ENCODE results near the gene ZFR2. TPM values are rescaled to one million over a fixed set of nuclear protein-coding genes. Genes with fewer than 3 reads are reported as not detected.

ZFR2 gene
- total and polyA plus RNA-seq, 2 of the 8 experiments (the other 6 are each of a cell fraction or from before 2014, with no cell fraction given), result 14.5 to 28.4 TPM

DNA sequence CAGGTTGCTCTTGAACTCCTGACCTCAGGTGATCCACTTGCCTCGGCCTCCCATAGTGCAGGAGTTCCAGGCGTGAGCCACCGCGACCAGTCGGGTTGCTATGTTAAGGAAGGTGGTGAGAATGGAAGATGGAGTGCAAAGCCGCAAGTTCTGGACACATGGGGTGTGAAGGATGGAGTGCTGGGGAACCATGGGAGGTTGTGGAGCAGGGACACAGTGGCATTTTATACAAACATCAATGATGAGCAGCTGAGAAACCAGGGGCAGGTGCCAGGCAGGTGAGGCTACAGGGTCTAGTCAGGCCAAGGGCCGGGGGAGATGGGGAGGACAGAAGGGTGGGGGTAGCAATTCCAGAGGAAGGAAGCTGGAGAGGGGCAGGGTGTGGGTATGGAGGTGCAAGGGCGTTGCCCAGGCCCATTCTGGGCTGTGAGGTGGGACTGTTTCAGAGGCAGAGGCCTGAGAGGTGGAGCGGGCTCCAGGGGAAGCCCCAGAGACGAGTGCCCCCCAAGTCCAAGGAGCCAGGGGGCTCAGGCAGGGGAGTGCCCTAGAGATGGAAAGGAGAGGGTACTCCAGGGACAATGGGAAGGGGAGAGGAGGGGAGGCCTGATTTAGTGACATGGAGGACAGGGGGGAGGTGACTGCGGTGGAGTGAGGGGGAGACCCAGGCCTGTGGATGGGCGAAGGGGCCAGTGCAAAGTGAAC, 94.9 kb downstream of the ZFR2 start:
- Histone ChIP-seq H3K14ac (ENCODE audit: insufficient read length) (no peak overlapping the region), H3K9ac (replicated peaks in 1 of 4; ENCODE audit: extremely low read depth in 1 of 4, low read depth in 3 of 4, low read length in 3 of 4) (no peak overlapping the region; a peak in 1 of 7 replicates)
- POLR2A ChIA-PET (ENCODE audit: partially characterized antibody), result interaction anchor here (1.0 to 3.8 kb wide), 7 partner anchors 10 to 212 kb away, joined by 3 to 23 read pairs (median 5); partner anchors contain the start of genes EEF2, MATK and MRPL54

More for the DNA sequence above, 94.9 kb downstream of the ZFR2 start:
- H3K23me2 ChIP-seq (ENCODE audit: low read depth, low read length), result peaks cover 6% of the 10 kb centered on the region; the same call in 1 of the 2 replicates
- H3K4me1 ChIP-seq (replicated peaks in 1 of 4; ENCODE audit: control insufficient read depth in 3 of 4, insufficient read depth in 4 of 4, low read length in 3 of 4), result peaks cover 0 to 7% (median 2%) of the 10 kb centered on the region in 4 experiments; a peak in 2 of 7 replicates
- no peak overlapping the region for H2BK15ac ChIP-seq (ENCODE audit: low read length)
- DNase-seq (ENCODE audit: low read depth in 1 of 2, low spot score in 2 of 2) (no peak), FAIRE-seq (no peak)
- no peak overlapping the region for H2BK120ac ChIP-seq (replicated peaks; ENCODE audit: low read depth, low read length)
- 88% methylated on average over 11 of the region's 12 CpGs; no CpG with 5 or more reads in 1 of the 2 experiments for WGBS, 2 experiments (ENCODE audit: extremely low coverage in 1 of 2, insufficient coverage in 1 of 2, insufficient read length in 1 of 2, insufficient replicate concordance in 2 of 2, low coverage in 1 of 2, low lambda C conversion rate in 2 of 2, missing lambda C conversion rate in 1 of 2)
- no peak overlapping the region for H4K91ac ChIP-seq (replicated peaks; ENCODE audit: insufficient read length, low read length)
- H2AK5ac ChIP-seq (ENCODE audit: low read depth, low read length), result no peak overlapping the region
- no peak overlapping the region for H2AFZ ChIP-seq (ENCODE audit: low read length)
- H2BK20ac ChIP-seq (ENCODE audit: low read length), result no peak overlapping the region
- H3K23ac ChIP-seq (ENCODE audit: insufficient read length), result no peak overlapping the region
- no peak overlapping the region for H3K4me2 ChIP-seq (ENCODE audit: insufficient read depth in 1 of 2, low read depth in 2 of 2, low read length in 2 of 2)
- no peak overlapping the region for H3K4me3 ChIP-seq (ENCODE audit: extremely low read depth in 1 of 4, insufficient read depth in 2 of 4, low read depth in 3 of 4, low read length in 4 of 4)
- CTCF ChIA-PET (ENCODE audit: partially characterized antibody), result interaction anchor here (1.5 to 1.8 kb wide), 2 partner anchors 10 to 56 kb away, joined by 4 to 10 read pairs; no protein-coding TSS in a partner anchor
- H3K79me1 ChIP-seq (ENCODE audit: low read depth, low read length), result no peaks in the 10 kb centered on the region
- peaks cover 0 to 3% of the 10 kb centered on the region in 2 experiments for H4K20me1 ChIP-seq (replicated peaks in 1 of 2; ENCODE audit: control insufficient read depth in 1 of 2, insufficient read depth in 2 of 2, low read length in 2 of 2)
- H3K56ac ChIP-seq (replicated peaks; ENCODE audit: insufficient read length, low read depth, low read length), result no peak overlapping the region
- H3K18ac ChIP-seq (ENCODE audit: extremely low read depth, low read length), result no peak overlapping the region
- H3K4ac ChIP-seq (replicated peaks; ENCODE audit: insufficient read length, low read depth, low read length), result no peak overlapping the region
- no peaks in the 10 kb centered on the region for H3K36me3 ChIP-seq (ENCODE audit: control insufficient read depth in 2 of 4, insufficient read depth in 4 of 4, low read length in 3 of 4)
- no peak overlapping the region for H3K27ac ChIP-seq (ENCODE audit: low read depth, low read length)
- no peak overlapping the region for H4K5ac ChIP-seq (ENCODE audit: insufficient read length, low read depth, low read length)
- no peak for TF ChIP-seq SP1 (IDR thresholded peaks at IDR 0.05; ENCODE audit: low read depth, low read length)
- no peak overlapping the region for H2BK12ac ChIP-seq (ENCODE audit: low read depth, low read length)
- no peaks in the 10 kb centered on the region for H3K9me3 ChIP-seq (ENCODE audit: insufficient read depth in 2 of 2, low read depth in 1 of 2, low read length in 1 of 2)
- no peaks in the 10 kb centered on the region for H3K27me3 ChIP-seq (replicated peaks in 1 of 4; ENCODE audit: control insufficient read depth in 3 of 4, extremely low read depth in 1 of 4, insufficient read depth in 3 of 4, low read length in 3 of 4)
- H3K79me2 ChIP-seq (ENCODE audit: control insufficient read depth in 1 of 2, insufficient read depth in 2 of 2, low read length in 2 of 2), result no peaks in the 10 kb centered on the region
- H2BK5ac ChIP-seq (ENCODE audit: low read depth, low read length), result no peak overlapping the region
- peak overlapping the region; percentile 51; the same call in 1 of the 2 replicates for H4K8ac ChIP-seq (ENCODE audit: extremely low read depth, insufficient read depth, low read length)

All from H1 (cell line).